Epidermal melanocyte (primary cell): Measurements from ENCODE around the gene HRK.

ENCODE experiments used
- DNase-seq: peaks from one replicate; pipeline ENCODE4 v3.0.0; 2011; ENCODE audit warnings: low spot score; ENCODE audit not compliant: insufficient read length

The HRK gene

GRCh38 chr12:116867523-116867922 is 13.7 kb downstream of the HRK start:
- DNase-seq = no peak

- no peak for DNase-seq
Measured at GRCh38 chr12:116864371-116865160, 16.7 kb downstream of the HRK start.

DNA sequence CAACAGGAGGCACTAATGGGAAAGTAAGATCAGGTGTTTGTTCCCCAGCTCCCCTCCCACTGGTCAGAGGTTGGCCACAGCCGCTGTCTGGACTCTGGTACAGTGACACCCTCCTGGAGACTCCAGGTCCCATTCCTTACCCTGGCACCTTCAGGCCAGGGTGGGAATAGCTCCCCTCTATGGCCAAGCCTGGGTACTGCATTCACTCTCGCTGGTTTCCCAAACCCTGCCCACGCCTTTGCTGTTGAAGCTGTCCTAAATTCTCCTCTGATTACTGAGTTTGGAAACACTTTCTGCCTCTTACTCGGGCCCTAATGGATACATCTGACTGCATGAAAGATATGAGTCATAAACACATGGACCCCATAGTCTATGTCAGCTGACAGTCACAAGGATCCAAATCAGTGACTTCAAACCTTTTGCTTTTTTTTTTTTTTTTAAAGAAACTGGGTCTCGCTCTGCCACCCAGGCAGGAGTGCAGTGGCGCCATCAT is 17.9 kb downstream of the HRK start:
- DNase-seq = no peak

DNA sequence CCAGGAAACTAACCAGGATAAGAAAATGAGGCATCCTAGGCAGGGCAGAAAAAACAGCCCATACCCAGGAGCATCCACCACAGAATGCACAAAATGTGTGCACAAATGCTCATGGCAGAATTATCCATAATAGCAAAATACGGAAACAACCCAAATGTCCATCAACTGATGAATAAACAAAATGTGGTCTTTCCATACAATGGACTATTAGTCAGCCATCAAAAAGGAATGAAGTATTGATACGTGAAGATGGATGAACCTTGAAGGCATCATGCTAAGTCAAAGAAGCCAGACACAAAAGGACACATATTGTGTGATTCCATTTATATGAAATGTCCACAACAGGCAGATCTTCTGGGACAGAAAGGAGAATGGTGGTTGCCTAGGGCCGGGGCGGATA is 19.1 kb downstream of the HRK start:
- DNase-seq = no peak

GRCh38 chr12:116861320-116861719 is 19.9 kb downstream of the HRK start:
- DNase-seq = peak; percentile 49

GRCh38 chr12:116860263-116860662 is 21.0 kb downstream of the HRK start:
- no peak for DNase-seq

DNA sequence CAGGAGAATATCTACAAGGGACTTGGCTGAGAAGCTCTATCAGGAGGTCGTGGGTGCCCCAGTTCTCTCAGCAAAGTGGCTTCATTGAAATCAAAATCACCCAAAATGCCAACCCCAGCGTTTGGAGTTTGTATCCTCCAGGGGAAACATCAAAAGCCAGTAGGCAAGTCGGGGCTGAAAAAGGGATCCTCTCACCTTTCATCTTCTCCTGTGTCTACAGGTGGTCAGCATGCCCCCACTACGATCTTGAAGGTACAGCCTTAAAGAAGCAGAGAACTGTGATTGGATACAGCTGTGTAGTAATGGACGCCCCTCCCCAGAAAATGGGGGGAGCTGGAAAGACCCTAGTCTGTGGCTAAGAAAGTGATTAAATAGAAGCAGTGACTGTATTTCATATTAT is 22.2 kb downstream of the HRK start:
- no peak for DNase-seq

GRCh38 chr12:116856729-116857128 is 24.5 kb downstream of the HRK start:
- no peak for DNase-seq

DNA sequence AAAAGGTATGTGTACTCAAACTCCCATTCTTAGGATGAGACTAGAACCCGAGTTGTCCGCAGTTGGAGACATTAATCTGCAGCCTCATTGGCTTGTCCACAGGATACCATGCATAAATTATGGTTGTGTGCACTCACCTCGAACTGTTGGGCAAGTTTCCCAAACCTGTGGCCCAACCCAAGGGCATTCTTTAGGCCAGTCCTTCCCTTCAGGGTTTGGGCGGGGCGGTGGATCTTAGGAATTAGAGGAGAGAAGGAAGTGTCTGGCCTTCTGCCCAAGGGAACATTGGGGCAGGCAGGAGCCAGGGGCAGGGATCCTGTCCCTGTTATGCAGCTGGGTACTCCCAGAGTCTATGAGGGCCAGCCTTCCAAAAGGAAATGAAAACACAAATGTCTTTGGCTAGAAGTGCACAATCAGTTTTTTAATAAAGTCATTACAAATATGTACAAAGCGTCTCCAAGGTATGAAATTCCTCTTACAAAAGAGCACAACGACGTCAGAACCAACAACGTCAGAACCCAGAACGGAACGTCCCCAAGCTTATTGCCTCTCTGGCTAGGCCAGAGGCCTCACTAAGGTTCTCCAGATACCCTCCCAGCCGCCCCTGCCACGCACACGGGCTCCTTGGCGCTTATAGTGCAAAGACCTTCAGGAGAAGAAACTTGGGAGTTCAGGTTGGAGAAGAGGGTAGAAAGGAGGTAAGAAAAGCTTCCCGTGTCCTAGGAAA is 25.3 kb downstream of the HRK start:
- DNase-seq = no peak

DNA sequence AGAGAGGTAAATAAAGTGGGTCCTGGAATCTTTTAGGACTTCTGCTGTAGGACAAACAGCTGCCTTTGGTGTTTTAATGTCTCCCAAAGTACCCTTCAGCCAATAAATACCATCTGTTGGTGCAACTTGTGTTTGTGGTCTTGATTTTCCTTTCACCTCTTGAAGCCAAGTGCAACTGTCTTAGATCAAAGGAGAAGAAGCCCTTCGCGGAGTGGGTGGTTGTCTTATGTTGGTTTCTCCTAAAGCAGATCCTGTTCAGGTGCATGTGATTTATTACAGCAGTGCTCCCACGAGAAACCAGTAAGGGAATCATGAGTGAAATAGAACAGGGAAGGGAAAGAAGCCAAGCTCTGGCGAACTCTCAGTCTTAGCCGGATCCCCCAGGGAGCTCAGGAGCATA is 27.7 kb downstream of the HRK start:
- DNase-seq = no peak

GRCh38 chr12:116852303-116852702 is 28.9 kb downstream of the HRK start:
- no peak for DNase-seq

- no peak for DNase-seq
Measured at GRCh38 chr12:116849216-116849615, 32.0 kb downstream of the HRK start.

- DNase-seq = no peak
Measured at GRCh38 chr12:116843085-116843484, 38.2 kb downstream of the HRK start.

GRCh38 chr12:116839287-116839830 is 41.9 kb downstream of the HRK start:
- DNase-seq = no peak

DNA sequence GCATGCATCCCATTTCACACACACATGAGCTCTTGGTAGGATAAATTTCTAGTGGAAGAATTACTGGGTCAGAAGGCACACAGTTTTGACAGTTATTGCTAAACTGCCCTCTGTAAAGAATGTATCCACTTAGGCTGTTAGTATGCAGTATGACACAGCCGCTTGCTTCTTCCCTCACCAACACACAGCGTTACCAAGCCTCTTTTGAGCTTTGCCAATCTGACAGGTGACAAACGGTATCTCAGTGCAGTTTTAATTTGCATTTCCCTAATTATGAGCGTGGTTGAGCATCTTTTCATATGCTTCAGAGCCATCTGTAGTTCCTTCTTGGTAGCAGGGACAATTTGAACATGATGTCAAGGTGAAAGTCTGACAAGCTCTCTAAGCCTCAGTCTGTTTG is 42.9 kb downstream of the HRK start:
- no peak for DNase-seq

GRCh38 chr12:116837097-116837496 is 44.1 kb downstream of the HRK start:
- no peak for DNase-seq

- no peak for DNase-seq
Measured at GRCh38 chr12:116835484-116835883, 45.8 kb downstream of the HRK start.

DNA sequence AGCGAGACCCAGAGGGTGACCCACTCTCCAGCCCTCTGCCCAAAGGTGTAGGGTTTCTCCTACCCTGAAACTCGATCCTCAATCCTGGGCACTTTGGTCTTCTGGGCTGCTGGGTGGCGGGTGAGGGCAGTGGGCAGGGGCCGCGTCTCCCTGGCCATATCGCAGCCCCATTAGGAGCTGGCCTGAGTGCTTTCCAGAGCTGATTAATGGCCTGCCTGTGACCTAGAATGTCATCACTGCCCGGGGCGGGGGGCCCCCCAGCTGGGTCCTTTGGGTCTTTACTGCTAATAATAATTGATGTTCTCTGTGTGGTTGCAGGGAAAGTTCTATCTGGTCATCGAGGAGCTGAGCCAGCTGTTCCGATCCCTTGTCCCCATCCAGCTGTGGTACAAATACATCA is 47.8 kb downstream of the HRK start:
- DNase-seq = no peak

DNA sequence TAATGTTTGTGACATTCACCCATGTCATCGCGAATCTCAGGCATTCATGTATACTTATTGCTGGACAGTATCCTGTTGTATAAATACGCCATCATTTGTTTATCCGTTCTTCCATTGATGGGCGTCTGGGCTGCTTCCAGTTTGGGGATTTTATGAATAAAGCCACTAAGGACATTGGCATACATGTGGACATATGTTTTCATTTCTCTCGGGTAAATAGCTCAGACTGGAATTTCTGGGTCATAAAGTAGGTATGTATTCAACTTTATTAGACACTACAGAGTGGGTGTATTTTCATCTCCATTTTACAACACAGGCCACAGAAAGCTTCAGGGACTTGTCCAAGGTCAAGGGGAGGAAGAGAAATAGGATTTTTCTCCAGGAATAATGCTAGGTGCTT is 48.9 kb downstream of the HRK start:
- no peak for DNase-seq

- no peak for DNase-seq
Measured at GRCh38 chr12:116827432-116827831, 53.8 kb downstream of the HRK start.

GRCh38 chr12:116821291-116821690 is 60.0 kb downstream of the HRK start:
- no peak for DNase-seq

GRCh38 chr12:116820064-116820656 is 61.1 kb downstream of the HRK start:
- DNase-seq = no peak
